Measurements from ENCODE around the gene NIPAL3.
"Not testable (repeated sequence)": the region's sequence is repeated elsewhere in the genome, so short reads cannot be mapped to it uniquely, and the experiment has no call there.

GRCh38 chr1:24488159-24488558 lies 72.6 kb downstream of the NIPAL3 start:
- not testable (repeated sequence) for TF ChIP-seq CTCF, POLR2A (IDR thresholded peaks at IDR 0.05)
